Ascending aorta (tissue), 2 donors: ENCODE data around the gene FAM227B. TPM values are rescaled to one million over a fixed set of nuclear protein-coding genes. Genes with fewer than 3 reads are reported as not detected.

Experiments used
- DNase-seq, 2 donors: peaks; one replicate each; pipeline ENCODE4 v3.0.0-alpha.2; 2019; ENCODE audit warnings: low spot score in 2 of 2
- H3K27ac ChIP-seq, 2 donors: fragments of 200-600 bp; sonication (generic); one replicate each; pipeline ENCODE4 v1.5.1; 2016 to 2017; ENCODE audit warnings: mild to moderate bottlenecking in 1 of 2
- H3K27me3 ChIP-seq: fragments of 200-600 bp; sonication (generic); one replicate; pipeline ENCODE4 v1.5.1; 2017
- H3K36me3 ChIP-seq, 2 donors: fragments of 200-600 bp; sonication (generic); one replicate each; pipeline ENCODE4 v1.5.1; 2016
- H3K4me1 ChIP-seq, 2 donors: fragments of 200-600 bp; sonication (generic); one replicate each; pipeline ENCODE4 v1.5.1; 2016 to 2017; ENCODE audit warnings: mild to moderate bottlenecking in 1 of 2
- H3K4me3 ChIP-seq, 2 donors: fragments of 200-600 bp; sonication (generic); one replicate each; pipeline ENCODE4 v1.5.1; 2016 to 2017; ENCODE audit warnings: mild to moderate bottlenecking in 1 of 2
- H3K9me3 ChIP-seq, 2 donors: fragments of 200-600 bp; sonication (generic); one replicate each; pipeline ENCODE4 v1.5.1; 2016
- CTCF ChIP-seq, 3 experiments: fragments of 200-600 bp in 2 of 3; fragments of 450-650 bp in 1 of 3; sonication (generic) in 2 of 3; IDR thresholded peaks; one replicate each; pipeline ENCODE4 v1.5.1; 2016 to 2019; ENCODE audit warnings: antibody characterized with exemption in 3 of 3, mild to moderate bottlenecking in 1 of 3, moderate library complexity in 1 of 3
- intact Hi-C: fragments of 100-400 bp; cut with DNase I; formaldehyde crosslinking; loops from one replicate; pipeline ENCODE4 v1.15.1; 2023
- total RNA-seq: library from RNA; depleted of rRNA; stranded (reverse); fragments of >200 nt; gene quantifications from one replicate; pipeline ENCODE4 v1.1.0, GENCODE V29; 2016

Gene FAM227B
- total RNA-seq, 1 donor from 2014 or later = not detected

- Histone ChIP-seq H3K27me3 (no peaks in the 10 kb centered on the region), H3K27ac (no peak overlapping the region)
- intact Hi-C loops = no loop called here
These were observed 237.4 kb downstream of the FAM227B start for GRCh38 chr15:49383266-49383665.

GRCh38 chr15:49382394-49382793 is 238.2 kb downstream of the FAM227B start:
- intact Hi-C loops = no loop called here
- no peak for TF ChIP-seq CTCF (IDR thresholded peaks at IDR 0.05)
- Histone ChIP-seq H3K27me3 (no peaks in the 10 kb centered on the region), H3K4me3 (no peak overlapping the region), H3K4me1 (no peaks in the 10 kb centered on the region), H3K36me3 (no peaks in the 10 kb centered on the region), H3K9me3 (no peaks in the 10 kb centered on the region), H3K27ac (no peak overlapping the region)
- no peak for DNase-seq

More at GRCh38 chr15:49383266-49383665, 237.4 kb downstream of the FAM227B start:
- Histone ChIP-seq H3K36me3 (no peaks in the 10 kb centered on the region), H3K9me3 (no peaks in the 10 kb centered on the region), H3K4me1 (no peaks in the 10 kb centered on the region), H3K4me3 (no peak overlapping the region)
- no peak for TF ChIP-seq CTCF (IDR thresholded peaks at IDR 0.05)
- DNase-seq = no peak

- no peak for TF ChIP-seq CTCF (IDR thresholded peaks at IDR 0.05)
- Histone ChIP-seq H3K36me3 (no peaks in the 10 kb centered on the region), H3K27me3 (no peaks in the 10 kb centered on the region), H3K27ac (no peak overlapping the region), H3K4me1 (no peaks in the 10 kb centered on the region), H3K4me3 (no peak overlapping the region), H3K9me3 (no peaks in the 10 kb centered on the region)
- DNase-seq = no peak
- intact Hi-C loops = no loop called here
These were observed 239.7 kb downstream of the FAM227B start for GRCh38 chr15:49380912-49381311.

GRCh38 chr15:49379996-49380395 is 240.6 kb downstream of the FAM227B start:
- intact Hi-C loops = no loop called here
- Histone ChIP-seq H3K36me3 (no peaks in the 10 kb centered on the region), H3K27ac (no peak overlapping the region), H3K4me1 (no peaks in the 10 kb centered on the region), H3K4me3 (no peak overlapping the region), H3K9me3 (no peaks in the 10 kb centered on the region), H3K27me3 (no peaks in the 10 kb centered on the region)
- no peak for TF ChIP-seq CTCF (IDR thresholded peaks at IDR 0.05)
- no peak for DNase-seq

- H3K9me3 ChIP-seq = peaks cover 0 to 4% of the 10 kb centered on the region in 2 donors
- intact Hi-C loops = no loop called here
- H3K27ac ChIP-seq = no peak overlapping the region
- no peaks in the 10 kb centered on the region for H3K4me1 ChIP-seq
- no peaks in the 10 kb centered on the region for H3K36me3 ChIP-seq
- H3K4me3 ChIP-seq = no peak overlapping the region
- DNase-seq = no peak
- TF ChIP-seq CTCF (IDR thresholded peaks at IDR 0.05) = no peak
- no peaks in the 10 kb centered on the region for H3K27me3 ChIP-seq
These were observed 248.3 kb downstream of the FAM227B start for GRCh38 chr15:49372366-49372765.

GRCh38 chr15:49370782-49371181 is 249.8 kb downstream of the FAM227B start:
- Histone ChIP-seq H3K9me3 (peaks cover 0 to 4% of the 10 kb centered on the region in 2 donors), H3K27me3 (no peaks in the 10 kb centered on the region), H3K27ac (no peak overlapping the region), H3K4me1 (no peaks in the 10 kb centered on the region), H3K4me3 (no peak overlapping the region), H3K36me3 (no peaks in the 10 kb centered on the region)
- no peak for DNase-seq
- no peak for TF ChIP-seq CTCF (IDR thresholded peaks at IDR 0.05)
- intact Hi-C loops = no loop called here
